GM12892 (cell line): ENCODE results near the gene COL17A1.

Source experiments
- POLR2A ChIP-seq: IDR thresholded peaks from 2 replicates; pipeline ENCODE4 v1.6.1; 2011; ENCODE audit warnings: low read depth, low read length, control low read depth
- POLR2AphosphoS5 ChIP-seq: IDR thresholded peaks from 2 replicates; pipeline ENCODE4 v1.6.1; 2011; ENCODE audit warnings: low read depth, low read length, control low read depth

DNA sequence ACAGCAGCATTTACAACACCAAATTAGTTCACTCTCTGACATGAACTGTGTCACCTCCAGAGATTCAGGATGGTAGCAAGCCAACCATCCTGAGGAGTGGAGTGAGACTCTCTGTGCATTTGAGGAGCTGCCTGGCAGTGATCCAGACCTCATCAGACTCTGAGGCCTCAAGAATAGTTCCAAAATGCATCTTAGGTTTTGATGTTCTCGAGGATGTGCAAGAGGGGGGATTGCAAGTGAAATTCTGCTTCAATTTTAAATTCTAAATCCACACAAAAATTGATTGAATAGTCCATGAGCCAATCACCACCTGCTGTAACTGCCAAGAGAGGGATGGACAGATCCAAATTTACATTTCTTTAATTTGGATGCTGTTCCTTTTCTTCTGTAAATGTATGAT is 69.0 kb downstream of the COL17A1 start:
- no peak for TF ChIP-seq POLR2A
- no peak for TF ChIP-seq POLR2AphosphoS5
